Cardiac fibroblast (primary cell): ENCODE measurements around the gene CNTNAP2.
"Not testable (repeated sequence)": the region's sequence is repeated elsewhere in the genome, so short reads cannot be mapped to it uniquely, and the experiment has no call there.

Source experiments
- DNase-seq, 2 donors: peaks; one replicate each; pipeline versions ENCODE4 v3.0.0 to v3.0.0-alpha.2; 2010; ENCODE audit warnings: low read depth in 2 of 2
- H3K4me3 ChIP-seq, 2 donors: replicated peaks in 1 of 2; 1 replicate in 1 of 2; 2 replicates in 1 of 2; pipeline ENCODE4 v1.5.1; 2011; ENCODE audit warnings: low read depth in 2 of 2, low read length in 2 of 2, mild to moderate bottlenecking in 2 of 2, moderate library complexity in 1 of 2
- TF ChIP-seq, protein P1 (sequence below): IDR thresholded peaks from one replicate; pipeline ENCODE4 v1.5.1; 2011; ENCODE audit warnings: low read depth, mild to moderate bottlenecking, low read length, inconsistent platforms

The CNTNAP2 gene

DNA sequence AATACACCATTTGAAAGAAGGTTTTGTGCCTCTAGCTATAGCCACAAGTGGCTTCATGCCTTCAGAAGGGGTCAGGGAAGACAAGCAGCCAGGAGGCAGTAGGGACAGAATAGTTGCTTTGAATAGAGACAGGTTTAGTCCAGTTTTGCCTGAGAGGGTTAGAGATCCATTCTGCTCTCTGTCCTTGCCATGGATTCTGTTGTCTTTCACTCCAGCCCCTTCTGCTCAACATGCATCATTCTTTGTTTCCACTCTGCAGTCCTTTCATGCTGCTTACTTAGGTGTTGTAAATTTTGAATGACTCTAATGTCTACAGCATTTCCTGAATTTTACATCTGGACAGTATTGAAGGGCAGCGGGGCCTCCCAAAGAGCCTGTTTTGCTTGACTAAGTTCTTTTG is 60.3 kb downstream of the CNTNAP2 start:
- TF ChIP-seq, protein P1, sequence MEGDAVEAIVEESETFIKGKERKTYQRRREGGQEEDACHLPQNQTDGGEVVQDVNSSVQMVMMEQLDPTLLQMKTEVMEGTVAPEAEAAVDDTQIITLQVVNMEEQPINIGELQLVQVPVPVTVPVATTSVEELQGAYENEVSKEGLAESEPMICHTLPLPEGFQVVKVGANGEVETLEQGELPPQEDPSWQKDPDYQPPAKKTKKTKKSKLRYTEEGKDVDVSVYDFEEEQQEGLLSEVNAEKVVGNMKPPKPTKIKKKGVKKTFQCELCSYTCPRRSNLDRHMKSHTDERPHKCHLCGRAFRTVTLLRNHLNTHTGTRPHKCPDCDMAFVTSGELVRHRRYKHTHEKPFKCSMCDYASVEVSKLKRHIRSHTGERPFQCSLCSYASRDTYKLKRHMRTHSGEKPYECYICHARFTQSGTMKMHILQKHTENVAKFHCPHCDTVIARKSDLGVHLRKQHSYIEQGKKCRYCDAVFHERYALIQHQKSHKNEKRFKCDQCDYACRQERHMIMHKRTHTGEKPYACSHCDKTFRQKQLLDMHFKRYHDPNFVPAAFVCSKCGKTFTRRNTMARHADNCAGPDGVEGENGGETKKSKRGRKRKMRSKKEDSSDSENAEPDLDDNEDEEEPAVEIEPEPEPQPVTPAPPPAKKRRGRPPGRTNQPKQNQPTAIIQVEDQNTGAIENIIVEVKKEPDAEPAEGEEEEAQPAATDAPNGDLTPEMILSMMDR, result no peak
- no peak overlapping the region for H3K4me3 ChIP-seq
- no peak for DNase-seq

GRCh38 chr7:146177301-146177700 is 60.7 kb downstream of the CNTNAP2 start:
- no peak for DNase-seq
- TF ChIP-seq, protein P1, result no peak
- H3K4me3 ChIP-seq, result no peak overlapping the region

DNA sequence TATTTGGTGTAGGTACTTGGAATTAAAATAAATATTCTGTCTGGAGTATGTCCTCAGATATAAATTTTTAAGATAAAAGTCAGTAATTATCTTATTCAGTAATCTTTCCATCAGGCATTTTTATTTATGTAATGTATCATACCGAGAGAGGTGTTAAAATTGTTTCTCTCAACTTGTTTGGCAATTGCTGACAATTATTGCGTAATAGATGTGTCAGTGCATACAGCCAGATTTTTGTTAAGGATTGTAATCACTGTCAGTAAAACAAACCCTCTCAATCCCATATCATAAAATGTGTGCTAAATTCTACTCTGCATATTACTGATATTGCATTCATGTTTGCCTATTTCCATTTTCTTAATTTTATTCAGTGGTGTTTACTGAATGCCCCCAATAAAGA is 69.2 kb downstream of the CNTNAP2 start:
- DNase-seq, result peak; percentile 2 to 5
- no peak overlapping the region for H3K4me3 ChIP-seq
- TF ChIP-seq, protein P1, result no peak

DNA sequence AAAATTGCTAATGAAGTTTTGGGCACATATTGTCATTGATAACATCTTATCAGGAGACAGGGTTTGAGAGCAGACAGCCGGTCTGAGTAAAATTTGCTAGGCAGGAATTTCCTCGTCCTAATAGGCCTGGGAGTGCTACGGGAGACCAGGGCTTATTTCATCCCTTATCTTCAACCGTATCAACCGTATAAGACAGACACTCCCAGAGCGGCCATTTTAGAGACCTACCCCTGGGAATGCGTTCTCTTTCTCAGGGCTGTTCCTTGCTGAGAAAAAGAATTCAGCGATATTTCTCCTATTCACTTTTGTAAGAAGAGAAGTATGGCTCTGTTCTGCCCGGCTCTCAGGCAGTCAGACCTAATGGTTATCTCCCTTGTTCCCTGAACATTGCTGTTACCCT is 74.8 kb downstream of the CNTNAP2 start:
- not testable (repeated sequence) for DNase-seq, H3K4me3 ChIP-seq

GRCh38 chr7:146201945-146202344 is 85.3 kb downstream of the CNTNAP2 start:
- H3K4me3 ChIP-seq, result no peak overlapping the region
- TF ChIP-seq, protein P1, result no peak

DNA sequence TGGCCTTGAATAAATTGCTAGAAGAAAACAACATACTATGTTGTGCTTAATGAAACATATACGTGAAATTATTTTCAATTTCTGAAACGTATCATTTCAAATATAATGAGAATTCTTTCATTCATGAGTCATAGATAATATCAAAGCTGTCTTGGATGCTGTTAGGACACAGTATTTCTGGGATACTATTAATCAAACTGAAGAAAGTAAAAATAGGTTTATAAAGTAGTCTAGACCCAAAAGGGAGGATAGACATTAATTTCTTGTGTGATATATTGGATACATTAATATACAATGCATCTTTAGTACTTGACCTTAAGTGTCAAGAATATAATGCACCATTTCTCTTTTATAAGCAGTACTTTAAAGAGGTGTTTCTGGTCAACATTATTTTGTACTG is 89.7 kb downstream of the CNTNAP2 start:
- TF ChIP-seq, protein P1, result no peak
- H3K4me3 ChIP-seq, result no peak overlapping the region
- DNase-seq, result no peak

More at GRCh38 chr7:146201945-146202344, 85.3 kb downstream of the CNTNAP2 start:
- DNase-seq, result no peak

DNA sequence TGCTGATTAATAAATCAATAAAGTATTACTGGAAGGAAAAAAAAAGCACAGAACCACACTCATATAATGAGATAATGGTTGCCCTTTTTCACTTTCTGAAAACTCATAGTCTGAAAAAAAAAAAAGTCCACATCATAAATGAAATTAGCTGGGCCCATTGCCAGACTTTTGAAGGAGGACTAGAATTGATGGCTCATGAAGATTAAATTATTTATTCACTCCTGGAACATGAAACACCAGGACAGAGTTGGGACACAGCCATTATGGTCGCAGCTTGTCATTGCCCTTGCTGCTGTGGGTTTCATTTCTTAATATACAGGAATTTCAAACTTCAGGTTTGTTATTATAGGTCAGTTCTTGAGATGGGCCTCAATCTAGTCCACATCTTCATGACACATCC is 91.9 kb downstream of the CNTNAP2 start:
- H3K4me3 ChIP-seq, result no peak overlapping the region
- DNase-seq, result no peak
- TF ChIP-seq, protein P1, result no peak
